COR-L47 (cell line): ENCODE measurements around the gene SNRPA.
A peak's percentile ranks its signal among the peaks of the same experiment; 100 is the strongest.

Source experiments
- DNase-seq: peaks from one replicate; lab custom pipeline; 2025; lab: John Stamatoyannopoulos, UW

SNRPA gene

GRCh38 chr19:40750874-40751537 is at the start of gene SNRPA:
SNRPA (plus strand) TSS chr19:40751203; CDS start chr19:40751409, 206 bp downstream.
- peak; percentile 98 for DNase-seq

DNA sequence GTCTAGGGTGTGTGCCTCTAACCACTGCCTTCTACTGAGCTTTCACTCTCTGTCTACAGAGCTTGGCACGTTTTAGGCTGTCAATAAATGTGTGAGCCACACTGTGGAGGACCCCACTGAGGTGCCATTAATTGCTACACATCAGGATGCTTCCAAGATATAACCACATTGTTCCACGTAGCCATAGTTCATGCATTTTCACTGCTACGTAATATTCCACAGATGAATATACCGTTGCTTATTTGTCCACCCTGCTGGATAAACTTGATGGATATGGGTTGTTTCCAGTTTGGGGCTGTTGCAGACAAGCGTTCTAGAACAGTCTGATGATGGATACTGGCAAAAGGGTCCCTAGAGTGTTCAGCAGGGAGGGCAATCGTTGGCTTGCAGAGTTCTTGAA is 49.2 kb upstream of the SNRPA start:
- no peak for DNase-seq

DNA sequence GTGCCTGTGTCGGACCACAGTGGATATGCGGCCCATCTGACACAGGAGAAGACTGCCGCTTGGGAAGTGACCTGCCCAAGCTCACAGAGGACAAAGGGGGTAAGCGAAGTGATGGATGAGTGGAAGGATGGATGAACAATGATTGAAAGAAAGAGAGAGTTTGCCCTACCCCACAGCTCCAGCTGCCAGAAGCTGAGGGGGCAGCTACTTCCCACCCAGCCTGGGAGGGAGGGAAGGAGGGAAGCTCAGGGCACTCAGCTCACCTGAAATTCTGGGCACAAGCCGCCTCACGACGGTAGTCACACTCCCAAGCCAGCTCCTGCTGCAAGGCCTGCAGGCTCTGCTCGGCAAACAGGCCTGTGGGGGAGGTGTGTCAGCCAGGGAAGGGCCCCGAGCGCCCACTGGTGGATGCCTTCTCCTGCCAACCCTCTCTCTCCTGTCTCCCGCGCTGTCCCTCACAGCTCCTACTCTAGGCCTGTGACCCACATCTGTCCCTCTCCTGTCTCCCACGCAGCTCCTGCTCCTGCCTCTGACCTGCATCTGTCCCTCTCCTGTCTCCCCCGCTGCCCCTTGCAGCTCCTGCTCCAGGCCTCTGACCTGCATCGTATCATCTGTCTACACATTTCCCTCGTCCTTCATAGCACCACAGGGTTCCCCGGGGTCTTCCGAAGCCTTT is 48.5 kb upstream of the SNRPA start:
- no peak for DNase-seq

DNA sequence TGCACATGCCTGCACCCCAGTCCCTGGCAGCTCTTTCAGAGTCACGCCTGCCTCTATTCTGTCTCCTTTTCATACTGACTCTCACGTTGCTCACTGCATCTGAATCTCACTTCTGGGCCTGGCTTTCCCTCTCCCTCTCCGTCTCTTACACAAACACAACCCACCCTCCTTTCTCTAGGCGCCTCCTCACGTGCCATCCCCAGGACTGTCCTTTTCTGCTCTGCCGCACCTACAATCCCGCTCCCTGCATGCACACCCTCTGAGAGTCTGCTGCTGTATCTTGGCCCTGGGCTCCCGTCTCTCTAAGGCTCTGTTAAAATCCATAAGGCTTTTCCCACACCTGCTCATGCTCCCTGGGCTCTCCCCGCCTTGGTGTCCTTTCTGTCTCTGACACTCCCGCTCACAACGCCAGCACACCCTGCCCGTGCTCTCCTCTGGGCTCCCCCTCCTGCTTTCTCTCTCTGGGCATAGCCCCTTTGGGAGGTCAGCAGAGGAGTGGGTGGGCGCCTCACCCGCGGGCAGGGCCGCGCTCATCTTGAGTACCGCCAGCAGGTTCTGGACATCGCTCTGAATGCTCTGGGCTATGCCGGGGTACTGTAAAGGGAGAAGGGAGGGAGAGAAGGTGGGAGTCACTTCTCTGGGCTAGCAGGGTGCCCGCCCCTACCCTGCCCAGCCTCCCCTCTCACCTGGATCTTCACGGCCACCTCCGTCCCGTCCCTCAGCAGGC is 47.8 kb upstream of the SNRPA start:
- no peak for DNase-seq

- DNase-seq: no peak
Observed at GRCh38 chr19:40704491-40705361, 46.3 kb upstream of the SNRPA start.

DNA sequence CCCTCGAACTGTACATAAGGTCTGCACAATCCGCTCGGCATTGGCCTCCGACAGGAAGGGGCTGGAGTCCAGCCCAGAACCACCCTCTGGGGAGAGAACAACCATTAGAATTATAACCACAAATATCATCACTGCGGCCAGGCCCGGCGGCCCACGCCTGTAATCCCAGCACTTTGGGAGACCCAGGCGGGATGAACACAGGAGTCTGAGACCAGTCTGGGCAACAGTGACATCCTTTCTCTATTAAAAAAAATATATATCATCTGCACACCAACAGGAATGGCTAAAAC is 45.7 kb upstream of the SNRPA start:
- no peak for DNase-seq

- DNase-seq: no peak
Observed at GRCh38 chr19:40705950-40706619, 44.9 kb upstream of the SNRPA start.

- DNase-seq: no peak
Observed at GRCh38 chr19:40707615-40708014, 43.4 kb upstream of the SNRPA start.

DNA sequence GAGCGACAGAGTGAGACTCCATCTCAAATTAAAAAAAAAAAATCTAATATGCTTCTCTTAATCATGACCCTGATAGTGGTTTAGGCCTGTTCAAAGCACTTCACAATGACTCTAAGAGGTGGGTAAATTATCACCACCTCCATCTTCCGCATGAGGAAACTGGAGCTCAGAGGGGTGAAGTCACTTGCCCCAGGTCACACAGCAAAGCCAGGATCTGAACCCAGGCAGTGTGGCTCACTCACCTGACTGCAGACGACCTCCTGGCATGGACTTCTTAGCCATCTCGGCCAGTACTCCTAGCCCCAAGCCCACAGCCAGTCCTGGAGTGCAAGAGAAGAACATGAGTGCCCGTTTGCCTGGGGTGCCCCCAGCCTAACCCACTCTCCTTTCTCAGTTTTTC is 41.2 kb upstream of the SNRPA start:
- DNase-seq: no peak

DNA sequence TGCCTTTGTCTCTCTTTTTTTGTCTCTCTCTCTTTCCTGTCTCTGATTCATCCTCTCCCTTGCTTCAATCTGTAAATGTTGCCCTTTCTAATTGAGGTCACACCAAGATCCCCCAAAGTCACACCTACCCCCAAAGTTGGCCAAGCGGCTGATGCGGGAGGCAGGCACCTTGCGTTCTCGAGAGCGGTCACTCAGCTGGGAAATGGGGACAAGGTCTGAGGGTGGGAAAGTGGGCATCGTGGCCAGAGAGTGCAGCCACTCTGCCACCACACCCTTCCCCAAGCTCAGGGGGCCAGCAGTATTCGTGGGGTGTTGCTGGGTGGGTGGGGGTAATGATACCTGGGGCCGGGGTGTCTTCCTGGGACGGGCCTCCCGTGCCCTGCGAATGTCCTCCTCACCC is 37.1 kb upstream of the SNRPA start:
- DNase-seq: no peak

- DNase-seq: peak; percentile 91
Observed at GRCh38 chr19:40714441-40715299, 36.3 kb upstream of the SNRPA start.

GRCh38 chr19:40716031-40716481 is 34.9 kb upstream of the SNRPA start:
- DNase-seq: no peak

GRCh38 chr19:40716482-40717324 is 34.3 kb upstream of the SNRPA start, which contains the start of the genes COQ8B and ITPKC:
COQ8B (minus strand) TSS chr19:40716886; CDS start chr19:40714632, 2,254 bp downstream.
ITPKC (plus strand) TSS chr19:40717112; CDS start chr19:40717136, 24 bp downstream.
- DNase-seq: peak; percentile 97

GRCh38 chr19:40717325-40717879 is 33.6 kb upstream of the SNRPA start:
- no peak for DNase-seq

- no peak for DNase-seq
Observed at GRCh38 chr19:40717880-40718773, 32.9 kb upstream of the SNRPA start.

DNA sequence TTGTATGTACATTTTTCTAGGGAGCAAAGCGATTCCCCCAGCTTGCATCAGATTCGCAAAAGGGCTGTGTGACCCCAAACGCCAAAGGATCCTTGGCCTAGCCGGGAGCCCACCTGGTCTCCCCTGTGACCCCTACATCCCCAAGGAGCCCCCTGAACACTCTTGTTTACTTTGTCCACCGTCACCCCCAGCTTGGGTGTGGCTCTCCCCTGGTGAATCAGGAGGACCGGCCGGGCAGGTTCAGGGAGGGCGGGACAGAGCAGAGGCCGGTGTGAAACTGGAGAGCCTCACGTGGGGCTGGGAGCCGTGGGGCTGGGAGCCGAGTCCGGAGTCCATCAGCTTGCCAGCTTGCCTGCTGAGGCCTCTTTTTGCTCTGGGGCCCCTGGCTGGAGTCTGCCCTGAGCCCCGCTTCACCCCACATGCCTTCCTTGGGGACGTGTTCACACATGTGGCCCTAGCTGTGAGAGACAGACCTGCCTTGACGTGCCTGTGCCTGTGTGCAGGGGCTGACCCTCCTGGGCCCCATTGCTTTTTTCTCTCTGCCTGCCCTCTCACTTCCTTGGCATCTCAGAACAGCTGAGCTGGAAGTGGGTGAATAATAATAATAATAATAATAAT is 32.1 kb upstream of the SNRPA start:
- DNase-seq: no peak

GRCh38 chr19:40719414-40719894 is 31.5 kb upstream of the SNRPA start:
- no peak for DNase-seq

- DNase-seq: no peak
Observed at GRCh38 chr19:40721140-40721486, 29.9 kb upstream of the SNRPA start.
